ENCODE data around the gene CCDC70. TPM values are rescaled to one million over a fixed set of nuclear protein-coding genes. Genes with fewer than 3 reads are reported as not detected.
A peak's percentile ranks its signal among the peaks of the same experiment; 100 is the strongest.

CCDC70 gene
- total RNA-seq, 1 experiment from 2014 or later: not detected

- H2AFZ ChIP-seq (ENCODE audit: low read length): no peak overlapping the region
- H4K20me1 ChIP-seq (ENCODE audit: low read length): no peaks in the 10 kb centered on the region
- BruUV-seq (replicated peaks): no TSS peak
- H3K36me3 ChIP-seq (ENCODE audit: low read depth, low read length): no peaks in the 10 kb centered on the region; the same call in 1 of the 2 replicates
- peak; percentile 74 for DNase-seq
- no peaks in the 10 kb centered on the region for H3K79me2 ChIP-seq (ENCODE audit: low read length)
- H3K9me2 ChIP-seq (replicated peaks; ENCODE audit: low read length): no peaks in the 10 kb centered on the region
- H3K4me1 ChIP-seq (ENCODE audit: insufficient read depth, low read length): peaks cover 18% of the 10 kb centered on the region
- H3K4me2 ChIP-seq (ENCODE audit: low read length): peak overlapping the region; percentile 22
- no peak overlapping the region for H3K4me3 ChIP-seq (ENCODE audit: low read length)
- no peak for TF ChIP-seq EZH2phosphoT487 (IDR thresholded peaks at IDR 0.05; ENCODE audit: borderline replicate concordance, low read length)
- TF ChIP-seq EZH2 (IDR thresholded peaks at IDR 0.05; ENCODE audit: low read length, unreplicated experiment): no peak
- no peak for TF ChIP-seq CTCF (conservative IDR thresholded peaks at IDR 0.05; ENCODE audit: low read depth, low read length)
- peak overlapping the region; percentile 48 for H3K27ac ChIP-seq (ENCODE audit: low read length)
- ATAC-seq: peak; percentile 73
- intact Hi-C loops (cut with micrococcal nuclease): loop anchor here (1.0 kb wide), 1 partner anchor 11 kb away; no protein-coding TSS in a partner anchor
- POLR2A ChIA-PET (ENCODE audit: unreplicated experiment): no interaction called here
- CTCF ChIA-PET: no interaction called here
- H3K9me3 ChIP-seq (ENCODE audit: low read length): no peaks in the 10 kb centered on the region
- no peak overlapping the region for H3K9ac ChIP-seq (ENCODE audit: low read length)
- H3F3A ChIP-seq (ENCODE audit: low read length, unreplicated experiment): no peaks in the 10 kb centered on the region
- no peaks in the 10 kb centered on the region for H3K27me3 ChIP-seq (ENCODE audit: low read length)
These were observed 13.1 kb upstream of the CCDC70 start for GRCh38 chr13:51848674-51849073.

GRCh38 chr13:51849145-51850101 lies 12.3 kb upstream of the CCDC70 start:
- ChIA-PET CTCF (no interaction called here), POLR2A (ENCODE audit: unreplicated experiment) (no interaction called here)
- no peaks in the 10 kb centered on the region for H3K27me3 ChIP-seq (ENCODE audit: low read length)
- no peaks in the 10 kb centered on the region for H4K20me1 ChIP-seq (ENCODE audit: low read length)
- DNase-seq (peak; percentile 10), ATAC-seq (peak; percentile 35)
- BruUV-seq (replicated peaks): no TSS peak
- no peaks in the 10 kb centered on the region; the same call in 1 of the 2 replicates for H3K36me3 ChIP-seq (ENCODE audit: low read depth, low read length)
- no peak overlapping the region for H2AFZ ChIP-seq (ENCODE audit: low read length)
- peak overlapping the region; percentile 22 for H3K4me2 ChIP-seq (ENCODE audit: low read length)
- H3K27ac ChIP-seq (ENCODE audit: low read length): peak overlapping the region; percentile 48
- H3K4me1 ChIP-seq (ENCODE audit: insufficient read depth, low read length): peaks cover 18% of the 10 kb centered on the region
- no peak overlapping the region for H3K9ac ChIP-seq (ENCODE audit: low read length)
- intact Hi-C loops (cut with micrococcal nuclease): no loop called here
- no peaks in the 10 kb centered on the region for H3K9me3 ChIP-seq (ENCODE audit: low read length)
- H3K4me3 ChIP-seq (ENCODE audit: low read length): no peak overlapping the region
- no peak for TF ChIP-seq EZH2phosphoT487 (IDR thresholded peaks at IDR 0.05; ENCODE audit: borderline replicate concordance, low read length)
- peak; percentile 65 for TF ChIP-seq CTCF (conservative IDR thresholded peaks at IDR 0.05; ENCODE audit: low read depth, low read length)
- no peak for TF ChIP-seq EZH2 (IDR thresholded peaks at IDR 0.05; ENCODE audit: low read length, unreplicated experiment)
- H3K79me2 ChIP-seq (ENCODE audit: low read length): no peaks in the 10 kb centered on the region
- no peaks in the 10 kb centered on the region for H3K9me2 ChIP-seq (replicated peaks; ENCODE audit: low read length)
- H3F3A ChIP-seq (ENCODE audit: low read length, unreplicated experiment): no peaks in the 10 kb centered on the region
